Measurements from ENCODE around the gene IFNL2.
"Not testable (repeated sequence)": the region's sequence is repeated elsewhere in the genome, so short reads cannot be mapped to it uniquely, and the experiment has no call there.

The IFNL2 gene

GRCh38 chr19:39297931-39298634 lies 29.9 kb downstream of the IFNL2 start:
- DNase-seq (ENCODE audit: low spot score): no peak

- DNase-seq (ENCODE audit: low spot score): no peak
These were observed 31.2 kb downstream of the IFNL2 start for GRCh38 chr19:39299404-39299803.

GRCh38 chr19:39299832-39300231 lies 31.6 kb downstream of the IFNL2 start:
- no peak for DNase-seq (ENCODE audit: low spot score)

GRCh38 chr19:39301021-39301420 lies 32.8 kb downstream of the IFNL2 start:
- DNase-seq (ENCODE audit: low spot score): no peak

GRCh38 chr19:39301562-39301961 lies 33.4 kb downstream of the IFNL2 start:
- no peak for DNase-seq (ENCODE audit: low spot score)

GRCh38 chr19:39303373-39304184 lies 35.4 kb downstream of the IFNL2 start:
- no peak for DNase-seq (ENCODE audit: low spot score)

- DNase-seq (ENCODE audit: low spot score): no peak
These were observed 36.0 kb downstream of the IFNL2 start for GRCh38 chr19:39304185-39304513.

- no peak for DNase-seq (ENCODE audit: low spot score)
These were observed 36.7 kb downstream of the IFNL2 start for GRCh38 chr19:39304701-39305571.

GRCh38 chr19:39306075-39306474 lies 37.9 kb downstream of the IFNL2 start:
- no peak for DNase-seq (ENCODE audit: low spot score)

- no peak for DNase-seq (ENCODE audit: low spot score)
These were observed 39.0 kb downstream of the IFNL2 start for GRCh38 chr19:39307046-39307821.

- no peak for DNase-seq (ENCODE audit: low spot score)
These were observed 39.8 kb downstream of the IFNL2 start for GRCh38 chr19:39307822-39308530.

GRCh38 chr19:39308531-39309304 lies 40.5 kb downstream of the IFNL2 start:
- DNase-seq (ENCODE audit: low spot score): no peak

- not testable (repeated sequence) for DNase-seq (ENCODE audit: low spot score)
These were observed 41.1 kb downstream of the IFNL2 start for GRCh38 chr19:39309305-39309670.

- DNase-seq (ENCODE audit: low spot score): no peak
These were observed 42.5 kb downstream of the IFNL2 start for GRCh38 chr19:39310558-39311311.

- no peak for DNase-seq (ENCODE audit: low spot score)
These were observed 46.0 kb downstream of the IFNL2 start for GRCh38 chr19:39314016-39314728.

GRCh38 chr19:39315933-39316332 lies 47.7 kb downstream of the IFNL2 start:
- no peak for DNase-seq (ENCODE audit: low spot score)

- DNase-seq (ENCODE audit: low spot score): no peak
These were observed 48.6 kb downstream of the IFNL2 start for GRCh38 chr19:39316627-39317321.

- DNase-seq (ENCODE audit: low spot score): no peak
These were observed 49.3 kb downstream of the IFNL2 start for GRCh38 chr19:39317476-39317875.

All from hepatic stellate cell (primary cell).